Measurements from ENCODE around the gene TTC3. TPM values are rescaled to one million over a fixed set of nuclear protein-coding genes. Genes with fewer than 3 reads are reported as not detected.

TTC3 gene
- total and polyA plus RNA-seq, 2 of the 13 experiments (the other 11 are each of a cell fraction or from before 2014, with no cell fraction given): 55.7 to 108 TPM

DNA sequence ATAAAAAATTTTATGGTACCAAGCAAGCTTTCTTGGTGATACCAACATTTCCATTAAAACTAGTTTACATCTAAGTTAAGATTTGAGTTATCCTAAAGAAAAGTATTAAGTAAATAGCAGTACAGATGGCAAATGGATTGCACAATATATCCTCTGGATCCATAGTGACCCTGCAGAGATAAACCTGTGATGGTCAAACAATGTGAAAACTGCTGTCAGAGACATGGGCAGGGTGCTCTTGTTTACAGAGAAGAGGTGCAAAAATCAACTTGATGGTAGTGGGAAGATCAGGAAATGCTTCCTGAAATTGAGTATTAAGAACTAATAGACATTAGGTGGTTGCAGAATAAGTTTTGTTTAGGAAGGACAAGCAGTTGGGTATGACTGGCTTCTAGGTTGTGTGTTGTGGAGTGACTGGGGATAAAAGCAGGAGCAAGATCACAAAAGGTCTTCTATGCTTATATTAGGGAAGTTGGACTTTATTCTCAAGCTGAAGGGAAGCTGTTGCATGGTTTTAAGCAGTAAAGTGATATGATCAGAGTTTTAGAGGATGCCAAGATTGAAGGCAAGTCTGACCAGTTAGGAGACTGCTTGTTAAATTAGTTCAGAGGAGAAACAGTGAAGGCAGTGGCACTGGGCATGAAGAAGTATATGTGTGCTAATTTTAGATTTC, 9.9 kb downstream of the TTC3 start (continued):
- TF ChIP-seq ZNF770 (CRISPR knock-in tag; IDR thresholded peaks at IDR 0.05) (no peak), MEIS2 (CRISPR knock-in tag; IDR thresholded peaks at IDR 0.05) (peak; percentile 83), ATM (IDR thresholded peaks at IDR 0.05; ENCODE audit: borderline replicate concordance) (no peak), ZNF563 (CRISPR knock-in tag; IDR thresholded peaks at IDR 0.05) (no peak), KAT8 (CRISPR knock-in tag; IDR thresholded peaks at IDR 0.05) (0 out of 2 replicates have a peak, but pooled peaks have one; percentile 25), ZNF143 (CRISPR knock-in tag; IDR thresholded peaks at IDR 0.05) (no peak), BCL3 (CRISPR knock-in tag; IDR thresholded peaks at IDR 0.05) (no peak), ZNF761 (CRISPR knock-in tag; conservative IDR thresholded peaks at IDR 0.05) (no peak), E2F2 (CRISPR knock-in tag; IDR thresholded peaks at IDR 0.05; ENCODE audit: borderline replicate concordance) (no peak), ZNF101 (CRISPR knock-in tag; IDR thresholded peaks at IDR 0.05; ENCODE audit: borderline replicate concordance, low read depth) (no peak), ZSCAN25 (CRISPR knock-in tag; IDR thresholded peaks at IDR 0.05) (peak; percentile 72), TEAD2 (CRISPR knock-in tag; IDR thresholded peaks at IDR 0.05) (no peak), REXO4 (CRISPR knock-in tag; IDR thresholded peaks at IDR 0.05; ENCODE audit: borderline replicate concordance) (no peak), FOSL2 (CRISPR knock-in tag; IDR thresholded peaks at IDR 0.05) (peak; percentile 65), ZBTB42 (CRISPR knock-in tag; IDR thresholded peaks at IDR 0.05) (no peak), ZC3H13 (CRISPR knock-in tag; IDR thresholded peaks at IDR 0.05) (no peak), ASH2L (IDR thresholded peaks at IDR 0.05; ENCODE audit: insufficient read length, low read depth, low read length) (peak; percentile 53), ZNF891 (CRISPR knock-in tag; IDR thresholded peaks at IDR 0.05) (no peak), PCBP1 (IDR thresholded peaks at IDR 0.05; ENCODE audit: borderline replicate concordance, low read depth, low read length) (no peak), TFDP1 (CRISPR knock-in tag; IDR thresholded peaks at IDR 0.05; ENCODE audit: borderline replicate concordance) (no peak)
- TF ChIP-seq, protein P1, sequence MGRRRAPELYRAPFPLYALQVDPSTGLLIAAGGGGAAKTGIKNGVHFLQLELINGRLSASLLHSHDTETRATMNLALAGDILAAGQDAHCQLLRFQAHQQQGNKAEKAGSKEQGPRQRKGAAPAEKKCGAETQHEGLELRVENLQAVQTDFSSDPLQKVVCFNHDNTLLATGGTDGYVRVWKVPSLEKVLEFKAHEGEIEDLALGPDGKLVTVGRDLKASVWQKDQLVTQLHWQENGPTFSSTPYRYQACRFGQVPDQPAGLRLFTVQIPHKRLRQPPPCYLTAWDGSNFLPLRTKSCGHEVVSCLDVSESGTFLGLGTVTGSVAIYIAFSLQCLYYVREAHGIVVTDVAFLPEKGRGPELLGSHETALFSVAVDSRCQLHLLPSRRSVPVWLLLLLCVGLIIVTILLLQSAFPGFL (CRISPR knock-in tag; IDR thresholded peaks at IDR 0.05): no peak
- TF ChIP-seq, protein P2, sequence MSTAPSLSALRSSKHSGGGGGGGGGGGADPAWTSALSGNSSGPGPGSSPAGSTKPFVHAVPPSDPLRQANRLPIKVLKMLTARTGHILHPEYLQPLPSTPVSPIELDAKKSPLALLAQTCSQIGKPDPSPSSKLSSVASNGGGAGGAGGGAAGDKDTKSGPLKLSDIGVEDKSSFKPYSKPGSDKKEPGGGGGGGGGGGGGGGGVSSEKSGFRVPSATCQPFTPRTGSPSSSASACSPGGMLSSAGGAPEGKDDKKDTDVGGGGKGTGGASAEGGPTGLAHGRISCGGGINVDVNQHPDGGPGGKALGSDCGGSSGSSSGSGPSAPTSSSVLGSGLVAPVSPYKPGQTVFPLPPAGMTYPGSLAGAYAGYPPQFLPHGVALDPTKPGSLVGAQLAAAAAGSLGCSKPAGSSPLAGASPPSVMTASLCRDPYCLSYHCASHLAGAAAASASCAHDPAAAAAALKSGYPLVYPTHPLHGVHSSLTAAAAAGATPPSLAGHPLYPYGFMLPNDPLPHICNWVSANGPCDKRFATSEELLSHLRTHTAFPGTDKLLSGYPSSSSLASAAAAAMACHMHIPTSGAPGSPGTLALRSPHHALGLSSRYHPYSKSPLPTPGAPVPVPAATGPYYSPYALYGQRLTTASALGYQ (CRISPR knock-in tag; IDR thresholded peaks at IDR 0.05): peak; percentile 85

Data from HepG2 (cell line).